ENCODE results near the gene SYT1.

DNA sequence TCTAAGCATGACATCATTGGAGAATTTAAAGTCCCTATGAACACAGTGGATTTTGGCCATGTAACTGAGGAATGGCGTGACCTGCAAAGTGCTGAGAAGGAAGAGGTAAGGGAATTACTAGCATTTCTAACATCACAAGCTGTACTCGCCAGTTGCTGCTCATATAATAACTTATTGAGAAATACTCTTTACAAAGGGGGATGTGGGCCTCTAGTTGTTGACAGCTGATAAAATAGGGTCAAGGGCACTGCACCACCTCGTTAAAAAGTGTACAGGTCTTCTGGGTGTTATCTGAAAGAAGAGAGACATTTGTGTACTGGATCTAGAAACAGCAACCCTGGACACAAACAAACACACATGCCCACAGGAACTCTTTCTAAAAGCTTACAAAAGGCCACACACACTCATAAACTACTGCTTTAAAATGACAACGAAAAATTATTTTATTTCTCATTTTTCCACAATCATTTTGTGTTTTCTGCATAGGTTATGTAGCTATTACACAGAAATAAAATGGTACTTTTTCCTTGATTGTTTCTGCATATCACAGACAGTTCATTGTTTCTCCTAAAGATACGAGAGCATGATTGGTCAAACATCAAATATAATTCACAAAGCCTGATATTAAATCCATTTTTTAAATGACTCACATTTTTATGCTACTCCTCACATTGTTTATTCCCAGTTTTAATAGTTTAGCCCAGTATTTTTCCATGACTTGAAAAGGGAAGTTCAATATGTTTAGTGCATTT is 435.0 kb downstream of the SYT1 start:
- TF ChIP-seq, protein P1, sequence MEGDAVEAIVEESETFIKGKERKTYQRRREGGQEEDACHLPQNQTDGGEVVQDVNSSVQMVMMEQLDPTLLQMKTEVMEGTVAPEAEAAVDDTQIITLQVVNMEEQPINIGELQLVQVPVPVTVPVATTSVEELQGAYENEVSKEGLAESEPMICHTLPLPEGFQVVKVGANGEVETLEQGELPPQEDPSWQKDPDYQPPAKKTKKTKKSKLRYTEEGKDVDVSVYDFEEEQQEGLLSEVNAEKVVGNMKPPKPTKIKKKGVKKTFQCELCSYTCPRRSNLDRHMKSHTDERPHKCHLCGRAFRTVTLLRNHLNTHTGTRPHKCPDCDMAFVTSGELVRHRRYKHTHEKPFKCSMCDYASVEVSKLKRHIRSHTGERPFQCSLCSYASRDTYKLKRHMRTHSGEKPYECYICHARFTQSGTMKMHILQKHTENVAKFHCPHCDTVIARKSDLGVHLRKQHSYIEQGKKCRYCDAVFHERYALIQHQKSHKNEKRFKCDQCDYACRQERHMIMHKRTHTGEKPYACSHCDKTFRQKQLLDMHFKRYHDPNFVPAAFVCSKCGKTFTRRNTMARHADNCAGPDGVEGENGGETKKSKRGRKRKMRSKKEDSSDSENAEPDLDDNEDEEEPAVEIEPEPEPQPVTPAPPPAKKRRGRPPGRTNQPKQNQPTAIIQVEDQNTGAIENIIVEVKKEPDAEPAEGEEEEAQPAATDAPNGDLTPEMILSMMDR (IDR thresholded peaks at IDR 0.05), result no peak
- TF ChIP-seq POLR2AphosphoS5 (IDR thresholded peaks at IDR 0.05) (no peak), POLR2A (IDR thresholded peaks at IDR 0.05; ENCODE audit: low read depth) (no peak)
